Smooth muscle cell of the umbilical artery (primary cell): Measurements from ENCODE around the gene PIK3R3. TPM values are rescaled to one million over a fixed set of nuclear protein-coding genes. Genes with fewer than 3 reads are reported as not detected.

Source experiments
- total RNA-seq: library from RNA; depleted of rRNA; stranded (reverse); fragments of >200 nt; gene quantifications from 2 replicates; pipeline ENCODE4 v1.2.3, GENCODE V29; 2014

Gene PIK3R3
- 7.1 and 7.4 TPM in 2 replicates for total RNA-seq

DNA sequence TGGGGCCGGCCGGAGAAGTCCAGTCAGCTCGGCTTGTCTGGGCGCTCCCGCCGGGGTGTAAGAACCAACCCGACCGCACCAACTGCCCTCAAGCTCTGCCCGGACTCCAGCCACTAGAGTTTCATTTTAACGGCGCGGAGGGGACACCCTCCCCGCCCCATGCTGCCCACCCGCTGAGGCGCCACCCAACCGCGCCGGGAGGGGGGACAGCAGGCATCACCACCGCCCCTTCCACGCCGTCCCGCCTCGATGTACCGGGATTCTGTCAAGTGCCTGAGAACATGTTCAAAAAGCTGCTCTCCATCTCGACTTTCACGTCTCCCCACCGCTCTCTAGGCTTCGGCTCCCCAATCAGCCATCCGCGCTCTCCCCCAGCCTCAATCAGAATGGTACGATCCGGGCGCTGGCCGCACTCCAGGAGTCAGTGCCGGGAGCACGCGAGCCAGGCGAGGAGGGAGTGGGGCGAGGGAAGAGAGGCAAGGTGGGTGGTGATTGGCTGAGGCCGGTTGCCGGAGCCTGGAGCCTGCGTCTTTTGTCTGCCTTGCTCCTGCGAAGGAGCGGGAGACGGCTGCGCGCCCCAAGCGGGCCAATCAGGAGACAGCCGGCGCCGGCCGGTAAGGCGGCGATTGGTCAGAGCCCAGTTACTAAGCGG is at the start of gene PIK3R3:
Gene PIK3R3 (minus strand): TSS at position 101 of the 652 bp plus-strand sequence. CDS start 677 bp downstream, outside the sequence.

DNA sequence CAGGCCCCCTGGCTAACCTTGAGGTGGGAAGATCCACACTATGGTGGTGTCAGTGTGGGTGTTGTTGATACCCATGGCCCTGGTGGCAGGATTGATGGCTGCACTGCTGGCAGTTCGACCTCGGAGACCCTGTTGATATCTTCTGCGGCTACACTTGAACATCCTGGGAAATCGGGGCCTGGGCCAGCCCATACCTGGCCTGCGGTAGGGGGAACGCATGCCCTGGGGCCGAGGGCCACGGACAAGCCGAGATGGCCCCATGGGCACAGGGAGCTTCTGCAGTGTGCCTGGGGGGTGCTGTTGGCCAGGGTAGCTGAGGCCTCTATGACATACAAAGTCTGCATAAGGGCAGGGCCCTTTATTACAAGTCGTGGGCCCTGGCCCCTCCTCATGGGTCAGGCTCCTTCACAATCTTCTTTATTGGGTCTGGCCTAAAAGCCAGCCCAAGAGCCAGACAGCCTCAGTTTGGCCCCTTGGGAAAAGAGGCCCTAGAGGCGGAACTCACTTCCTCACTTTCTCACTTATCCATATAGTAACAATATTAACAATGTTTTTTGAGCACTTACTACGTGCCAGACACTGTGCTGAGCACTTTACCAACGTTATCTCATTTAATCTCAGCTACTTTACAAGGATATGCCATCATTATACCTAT is 43.9 kb upstream of the PIK3R3 start, which contains the start of gene P3R3URF:
Gene P3R3URF (minus strand): TSS at position 278 of the 655 bp plus-strand sequence. CDS start 17 bp downstream, at position 261.

DNA sequence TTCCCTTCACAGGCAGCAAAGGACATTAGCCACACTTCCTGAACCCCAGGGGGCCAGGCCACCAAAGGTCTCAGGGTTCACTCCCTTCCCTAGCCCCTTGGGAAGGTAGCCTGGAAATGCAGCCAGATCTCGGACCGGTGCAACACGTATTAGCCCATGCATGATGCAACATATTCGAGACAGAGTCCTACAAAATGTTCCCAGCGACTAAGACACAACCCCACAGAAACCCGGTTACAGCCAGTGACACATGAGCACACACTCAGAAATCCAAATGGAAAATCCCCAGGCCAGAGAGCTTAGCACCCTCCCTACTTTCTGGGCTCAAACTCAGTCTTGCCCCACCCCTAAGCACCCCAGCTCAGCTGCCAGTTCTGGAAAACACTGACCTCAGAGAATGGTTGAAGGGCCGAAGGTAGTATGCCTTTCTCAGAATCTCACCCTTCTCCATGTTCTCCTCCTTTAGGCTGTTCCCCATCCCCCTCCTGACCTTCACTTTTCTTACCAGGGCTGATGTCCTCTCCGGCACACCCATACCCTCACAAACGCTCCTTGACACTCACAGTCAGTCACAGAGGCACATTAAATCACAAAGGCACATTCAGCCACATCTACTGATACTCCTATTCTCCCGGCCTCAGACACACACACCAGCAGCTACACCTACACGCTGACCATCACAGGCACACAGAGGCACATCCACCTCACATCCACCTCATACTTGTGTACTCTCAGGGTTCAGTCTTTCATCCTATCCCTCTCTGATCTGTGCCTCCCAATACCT is 42.2 kb upstream of the PIK3R3 start, which contains the start of gene TSPAN1:
Gene TSPAN1 (plus strand): TSS at position 640 of the 784 bp plus-strand sequence. CDS start 6,021 bp downstream, outside the sequence.

Other genes with a start within 250 kb of the PIK3R3 start
- gene TSPAN1, start 42.5 kb upstream of the PIK3R3 start, total RNA-seq: 0.30 TPM in 1 of 2 replicates, not detected in the other
- gene P3R3URF, start 43.9 kb upstream of the PIK3R3 start, total RNA-seq: not detected in 2 replicates
- gene POMGNT1, start 65.8 kb upstream of the PIK3R3 start, total RNA-seq: 86.4 and 99.5 TPM in 2 replicates
- 1.5 and 3.7 TPM in 2 replicates for gene LURAP1, start 70.7 kb upstream of the PIK3R3 start, total RNA-seq
- 0.89 and 3.6 TPM in 2 replicates for gene RAD54L, start 115.1 kb upstream of the PIK3R3 start, total RNA-seq
- gene LRRC41, start 171.0 kb upstream of the PIK3R3 start, total RNA-seq: 91.5 and 116 TPM in 2 replicates
- 226 and 710 TPM in 2 replicates for gene UQCRH, start 171.1 kb upstream of the PIK3R3 start, total RNA-seq
- 10.7 and 13.5 TPM in 2 replicates for gene NSUN4, start 208.2 kb upstream of the PIK3R3 start, total RNA-seq